NT2/D1 (cell line): ENCODE measurements around the gene CIITA.

Source experiments
- YY1 ChIP-seq: IDR thresholded peaks from 2 replicates; pipeline ENCODE4 v1.6.1; 2011; ENCODE audit not compliant: insufficient read length, insufficient read depth
- ZNF274 ChIP-seq: IDR thresholded peaks from 2 replicates; pipeline ENCODE4 v1.6.1; 2011; ENCODE audit warnings: mild to moderate bottlenecking, low read depth, low read length

- no peak for TF ChIP-seq YY1
- no peak for TF ChIP-seq ZNF274
Observed at GRCh38 chr16:10970065-10970464, 93.1 kb downstream of the CIITA start.
